GM21528 (cell line): ENCODE results near the gene ULK1.
"Not testable (repeated sequence)": the region's sequence is repeated elsewhere in the genome, so short reads cannot be mapped to it uniquely, and the experiment has no call there.

Source experiments
- ATAC-seq: cut with Tn5 transposase; IDR thresholded peaks from one replicate; pipeline ENCODE4 v1.9.1; 2021; ENCODE audit warnings: mild to moderate bottlenecking, moderate library complexity; ENCODE audit not compliant: unreplicated experiment, low FRiP score

The ULK1 gene

GRCh38 chr12:131885076-131885475, 9.3 kb upstream of the ULK1 start:
- not testable (repeated sequence) for ATAC-seq

- ATAC-seq, result no peak
These were observed 8.8 kb upstream of the ULK1 start for GRCh38 chr12:131885543-131886057.

- ATAC-seq, result not testable (repeated sequence)
These were observed 2.7 kb upstream of the ULK1 start for GRCh38 chr12:131891722-131892121.

DNA sequence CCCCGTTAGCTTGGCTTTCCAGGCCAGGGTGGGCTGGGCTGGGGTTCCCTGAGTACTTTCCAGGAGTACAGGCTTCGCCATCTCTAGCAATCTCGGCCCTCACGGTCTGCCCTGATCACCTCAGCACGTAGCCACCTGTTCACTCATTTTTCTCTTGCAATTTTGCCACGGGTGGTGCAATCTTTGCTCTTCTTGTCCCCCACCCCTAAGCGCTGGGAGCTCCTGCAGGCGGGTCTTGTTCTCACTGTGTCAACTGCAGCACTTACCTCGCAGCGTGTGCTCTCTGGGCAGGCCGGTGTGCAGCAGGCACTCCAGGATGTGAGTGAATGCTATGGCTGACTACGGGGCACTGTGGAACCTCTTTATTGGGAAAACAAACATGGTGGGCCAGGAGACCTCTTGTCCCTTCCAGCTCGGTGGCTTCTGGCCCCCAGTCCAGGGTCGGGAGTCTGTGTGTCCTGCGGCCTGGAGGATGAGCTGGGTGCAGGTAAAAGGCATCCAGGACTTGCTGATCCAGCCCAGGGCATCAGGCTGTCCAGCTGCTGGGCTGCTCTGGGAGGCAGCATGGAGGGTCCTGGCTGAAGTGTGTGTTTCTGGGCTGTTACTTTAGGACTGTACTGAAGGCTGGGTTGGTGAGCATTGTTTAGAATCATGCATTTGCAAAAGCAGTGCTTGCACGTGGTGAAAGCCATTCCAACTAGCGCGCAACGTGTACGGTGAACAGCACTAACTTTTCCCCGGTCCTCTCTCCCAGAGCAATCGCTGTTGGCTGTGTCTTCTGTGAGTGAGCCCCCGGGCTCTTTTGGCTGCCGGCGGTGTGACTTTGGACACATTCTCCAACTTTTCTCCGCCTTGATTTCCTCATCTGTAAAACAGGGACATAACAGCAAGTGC, 1.5 kb upstream of the ULK1 start:
- ATAC-seq, result no peak

DNA sequence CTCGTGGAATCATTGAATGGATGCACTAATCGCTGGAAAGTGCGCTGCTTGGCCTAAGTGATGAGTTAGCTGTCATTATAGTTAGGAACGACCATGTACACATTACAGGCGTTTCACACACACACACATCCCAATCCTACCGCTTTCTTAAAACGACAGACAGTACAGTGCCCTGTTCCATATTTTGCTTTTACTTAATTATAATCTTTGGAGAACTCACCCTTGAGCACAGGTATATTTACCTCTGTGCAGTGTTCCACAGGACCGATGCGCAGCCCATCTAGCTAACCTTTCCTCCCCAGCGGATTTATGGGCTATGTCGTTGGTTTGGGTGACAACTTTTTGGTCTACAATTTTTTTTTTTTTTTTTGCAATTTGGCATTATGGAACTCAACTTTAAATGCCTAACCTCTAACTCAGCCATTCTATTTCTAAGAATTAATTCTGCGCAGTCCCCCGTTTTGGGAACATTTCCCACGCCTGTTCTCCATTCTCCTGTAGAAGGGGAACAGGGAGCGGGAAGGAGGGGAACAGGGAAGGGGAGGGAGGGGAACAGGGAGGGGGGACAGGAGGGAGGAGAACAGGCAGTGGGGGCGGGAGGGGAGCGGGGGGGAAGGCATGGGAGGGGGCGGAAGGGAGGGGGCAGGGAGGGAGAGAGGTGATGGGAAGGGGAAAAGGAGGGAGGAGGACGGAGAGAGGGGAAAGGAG, 663 bp upstream of the ULK1 start:
- ATAC-seq, result no peak

DNA sequence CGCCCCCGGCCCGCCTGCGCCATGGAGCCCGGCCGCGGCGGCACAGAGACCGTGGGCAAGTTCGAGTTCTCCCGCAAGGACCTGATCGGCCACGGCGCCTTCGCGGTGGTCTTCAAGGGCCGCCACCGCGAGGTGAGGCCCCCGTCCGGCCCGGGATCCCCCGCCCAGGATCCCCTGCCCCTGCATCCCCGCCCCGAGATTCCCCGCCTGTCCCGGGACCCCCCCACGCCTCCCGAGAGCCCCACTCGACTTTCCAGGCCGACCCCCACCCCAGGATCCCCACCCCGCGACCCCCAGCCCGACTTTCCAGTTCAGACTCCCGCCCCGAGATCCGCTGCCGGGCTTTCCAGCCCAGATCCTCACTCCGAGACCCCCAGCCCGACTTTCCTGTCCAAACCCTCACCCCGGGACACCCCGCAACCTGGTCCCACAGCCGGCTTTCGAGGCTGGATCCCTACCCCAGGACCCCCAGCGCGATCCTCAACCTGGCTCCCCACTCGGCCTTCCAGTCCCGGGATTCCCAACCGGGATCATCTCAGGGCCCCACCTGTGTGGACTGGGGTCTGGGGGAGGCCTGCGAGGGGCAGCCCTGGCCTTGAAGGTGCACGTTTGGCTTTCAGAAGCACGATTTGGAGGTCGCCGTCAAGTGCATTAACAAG, 688 bp downstream of the ULK1 start:
- no peak for ATAC-seq

DNA sequence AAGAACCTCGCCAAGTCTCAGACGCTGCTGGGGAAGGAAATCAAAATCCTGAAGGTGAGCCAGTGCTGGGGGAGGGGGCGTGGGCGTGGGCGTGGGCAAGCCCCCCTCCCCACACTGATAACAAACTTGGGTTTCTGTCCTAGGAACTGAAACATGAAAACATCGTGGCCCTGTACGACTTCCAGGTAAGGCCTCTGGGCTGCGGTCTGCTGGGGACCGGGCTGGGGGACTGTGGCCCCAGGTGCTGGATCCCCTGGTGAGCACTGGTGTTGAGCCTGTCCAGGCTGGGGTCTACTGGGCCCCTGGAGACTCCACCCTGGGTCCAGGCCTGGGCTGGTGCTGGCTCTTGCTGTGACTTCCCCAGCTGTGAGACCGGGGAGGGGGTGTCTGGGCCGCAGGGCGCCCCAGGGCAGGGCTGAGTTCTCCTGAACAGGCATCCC, 1.2 kb downstream of the ULK1 start:
- ATAC-seq, result peak; percentile 6

GRCh38 chr12:131896080-131896810, 1.8 kb downstream of the ULK1 start:
- ATAC-seq, result peak; percentile 56

- ATAC-seq, result no peak
These were observed 2.4 kb downstream of the ULK1 start for GRCh38 chr12:131896811-131897270.

DNA sequence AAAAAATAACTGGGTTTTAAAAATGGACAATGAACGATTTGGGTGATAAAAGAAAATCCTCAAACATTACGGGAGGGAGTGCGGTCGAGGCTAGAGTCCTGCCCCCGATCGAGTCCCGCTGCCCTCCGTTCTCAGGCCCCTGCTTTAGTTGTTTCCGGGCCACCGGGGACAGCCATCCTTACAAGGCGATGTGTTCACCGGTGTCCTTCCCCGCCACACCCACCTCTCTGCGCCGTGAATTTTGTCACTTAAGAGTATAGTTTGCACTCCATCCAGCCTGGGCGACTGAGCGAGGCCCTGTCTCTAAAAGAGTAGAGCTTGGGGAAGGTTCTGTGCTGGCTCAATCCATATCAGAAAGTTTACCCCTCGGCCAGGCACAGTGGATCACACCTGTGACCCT, 2.9 kb downstream of the ULK1 start:
- ATAC-seq, result no peak

GRCh38 chr12:131897875-131898274, 3.5 kb downstream of the ULK1 start:
- no peak for ATAC-seq

DNA sequence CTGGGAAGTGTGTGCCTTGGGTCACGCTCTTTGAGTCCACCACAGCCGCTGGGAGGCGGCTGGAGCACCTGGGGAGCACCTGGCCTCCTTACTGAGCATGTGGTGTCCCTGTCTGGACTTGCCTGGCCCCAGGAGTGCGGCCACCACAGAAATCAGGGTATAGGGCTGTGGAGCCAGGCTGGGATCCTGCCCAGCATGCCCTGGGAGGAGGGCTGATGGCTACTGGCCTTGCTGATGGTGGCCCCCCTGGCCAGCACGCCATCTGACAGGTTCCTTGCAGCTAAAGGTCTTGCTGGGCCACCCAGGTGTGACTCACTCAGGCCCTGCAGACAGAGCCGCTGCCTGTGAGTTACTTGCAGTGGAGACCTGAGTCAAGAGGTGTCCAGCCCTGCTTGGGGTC, 6.0 kb downstream of the ULK1 start:
- no peak for ATAC-seq

- no peak for ATAC-seq
These were observed 7.3 kb downstream of the ULK1 start for GRCh38 chr12:131901431-131902331.

DNA sequence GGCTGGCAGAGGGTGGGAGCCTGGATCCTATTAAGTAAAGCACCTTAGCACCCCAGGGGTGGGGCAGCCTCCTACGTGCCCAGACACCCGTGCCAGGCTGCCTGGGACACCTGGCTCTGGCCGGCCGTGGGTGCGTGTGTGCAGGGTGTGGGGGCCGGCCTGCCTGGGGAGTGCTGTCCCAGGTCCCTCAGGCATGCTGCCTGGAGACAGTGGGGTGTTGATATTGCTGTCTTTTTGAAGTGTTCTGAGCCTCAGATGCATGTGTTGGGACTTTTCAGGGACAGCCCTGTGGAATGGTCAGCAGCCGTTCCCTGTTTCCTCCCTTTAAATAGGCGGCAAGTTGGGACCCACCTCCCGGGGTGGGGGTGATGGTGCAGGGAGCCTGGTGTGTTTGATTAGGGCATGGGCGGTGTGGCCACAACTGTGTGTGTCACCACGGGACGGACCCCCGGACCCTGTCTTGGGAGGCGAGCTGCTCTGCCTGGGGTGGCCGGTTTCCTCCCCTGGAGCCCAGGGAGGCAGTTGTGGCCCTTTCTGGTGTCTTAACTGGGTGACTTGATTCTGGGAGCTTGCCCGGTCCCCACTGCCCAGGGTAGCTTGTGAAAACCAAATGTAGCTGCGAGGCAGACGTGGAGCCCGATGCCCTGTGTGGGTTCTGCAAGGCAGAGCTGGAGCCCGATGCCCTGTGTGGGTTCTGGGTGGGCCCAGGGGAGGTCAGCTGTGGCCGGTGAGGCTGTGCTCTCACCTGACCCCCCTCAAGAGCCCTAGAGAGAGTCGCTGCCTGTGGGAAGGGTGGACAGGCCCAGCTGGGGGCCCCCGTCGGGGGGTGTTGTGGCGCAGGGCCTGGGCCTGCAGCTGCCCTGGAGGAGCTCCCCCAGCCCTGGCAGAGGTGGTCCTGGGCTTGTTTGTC, 8.2 kb downstream of the ULK1 start:
- ATAC-seq, result no peak

DNA sequence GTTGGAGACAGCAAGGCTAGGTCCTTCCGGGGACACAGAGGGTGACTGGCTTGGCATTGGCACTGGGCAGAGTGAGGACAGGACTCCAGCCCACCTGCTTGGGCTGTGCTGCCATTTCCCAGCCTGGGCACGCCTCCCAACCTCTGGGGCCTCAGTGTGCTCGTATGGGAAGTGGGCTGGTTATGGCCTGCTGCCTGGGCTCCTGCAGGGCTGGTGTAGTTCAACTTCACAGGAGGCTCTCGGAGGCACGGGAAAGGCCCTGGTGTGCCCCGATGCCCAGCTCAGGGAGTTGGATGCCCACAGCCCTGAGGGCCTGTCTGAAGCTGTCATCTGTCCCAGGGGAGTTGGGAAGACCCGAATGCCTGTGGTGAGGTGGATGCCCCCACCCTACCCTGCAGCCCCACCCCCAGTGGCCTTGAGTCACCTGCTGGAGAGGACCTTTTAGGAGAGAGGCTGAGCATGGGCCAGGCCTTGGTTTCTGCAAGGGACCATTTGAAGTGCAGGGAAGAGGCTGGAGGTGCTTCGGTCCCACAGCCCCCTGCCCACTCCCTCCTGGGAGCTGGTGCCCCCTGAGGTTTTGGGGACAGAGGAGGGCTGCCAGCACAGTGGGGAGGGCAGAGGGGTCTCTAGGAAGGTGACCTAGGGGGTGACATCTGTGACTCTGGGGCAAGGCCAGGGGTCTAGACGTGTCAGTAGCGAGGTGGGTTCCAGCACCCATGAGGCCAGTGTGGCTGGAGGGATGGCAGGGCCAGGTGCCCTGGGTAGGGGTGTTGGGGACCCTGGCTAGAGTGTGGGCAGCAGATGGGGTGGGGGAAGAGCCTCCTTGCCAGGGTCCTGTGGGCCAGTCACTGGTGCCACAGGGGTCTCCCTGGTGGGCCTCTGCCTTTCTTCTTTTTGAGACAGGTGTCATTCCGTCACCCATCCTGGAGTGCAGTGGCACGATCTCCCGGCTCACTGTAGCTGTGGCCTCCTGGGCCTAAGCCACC, 9.1 kb downstream of the ULK1 start:
- ATAC-seq, result no peak

- no peak for ATAC-seq
These were observed 9.9 kb downstream of the ULK1 start for GRCh38 chr12:131904346-131904745.

DNA sequence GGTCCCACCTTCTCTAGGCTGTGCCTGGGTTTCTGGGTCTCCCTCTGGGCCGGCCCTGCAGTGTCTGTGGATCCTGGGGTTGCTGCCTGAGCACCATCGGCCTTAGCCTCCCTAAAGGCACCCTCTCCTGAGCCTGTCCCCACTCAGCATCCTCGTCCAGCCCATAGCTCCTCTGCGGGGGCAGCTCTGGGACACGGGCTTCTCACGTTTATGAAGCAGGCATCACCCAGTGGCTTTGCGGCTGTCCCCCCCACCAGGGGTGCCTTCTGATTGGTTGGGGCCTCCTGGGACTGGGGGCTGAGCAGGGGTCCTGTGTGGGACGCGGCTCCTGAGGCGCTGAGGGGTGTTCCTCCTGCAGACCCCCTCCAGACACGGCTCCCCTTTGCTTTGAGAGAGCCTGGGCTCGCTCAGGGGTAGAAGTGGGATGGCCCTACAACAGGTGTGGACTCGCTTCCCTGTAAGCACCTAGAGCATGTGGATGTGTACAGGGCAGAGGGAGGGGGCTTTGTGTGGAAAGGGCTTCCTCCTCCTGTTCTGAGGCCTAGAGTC, 10.7 kb downstream of the ULK1 start:
- ATAC-seq, result no peak
